Esophagus squamous epithelium (tissue), 4 donors: ENCODE measurements around the gene WDR64.

Experiments
- CTCF ChIP-seq, 6 experiments: fragments of 450-650 bp in 4 of 6; fragments of 200-600 bp in 2 of 6; sonication (generic) in 2 of 6; IDR thresholded peaks; one replicate each; pipeline ENCODE4 v1.5.1; 2016 to 2019; ENCODE audit warnings: antibody characterized with exemption in 6 of 6, mild to moderate bottlenecking in 4 of 6, moderate library complexity in 4 of 6
- POLR2A ChIP-seq, 4 donors: fragments of 450-650 bp; IDR thresholded peaks; one replicate each; pipeline ENCODE4 v1.6.1; 2017; ENCODE audit warnings: antibody characterized with exemption in 4 of 4, mild to moderate bottlenecking in 4 of 4, moderate library complexity in 3 of 4

GRCh38 chr1:241837416-241837815 lies 185.3 kb downstream of the WDR64 start:
- TF ChIP-seq CTCF (IDR thresholded peaks at IDR 0.05) (no peak), POLR2A (IDR thresholded peaks at IDR 0.05) (no peak)
